ENCODE measurements around the gene DMTF1. TPM values are rescaled to one million over a fixed set of nuclear protein-coding genes. Genes with fewer than 3 reads are reported as not detected.

Gene DMTF1
- total RNA-seq, 4 donors from 2014 or later, result 125 to 174 (median 146) TPM

GRCh38 chr7:87187120-87187519 lies 34.9 kb downstream of the DMTF1 start:
- WGBS, 2 donors, result 92 to 98% methylated on average over 2 of the region's 2 CpGs
- Histone ChIP-seq H3K9me3 (no peaks in the 10 kb centered on the region), H3K27ac (no peak overlapping the region), H3K4me3 (replicated peaks in 1 of 3) (no peak overlapping the region), H3K4me1 (no peaks in the 10 kb centered on the region), H3K36me3 (peaks cover 53% of the 10 kb centered on the region in 2 donors), H3K27me3 (no peaks in the 10 kb centered on the region)
- no peak for DNase-seq
- intact Hi-C loops (cut with DNase I), result no loop called here
- TF ChIP-seq CTCF (IDR thresholded peaks at IDR 0.05) (no peak), POLR2A (IDR thresholded peaks at IDR 0.05) (no peak)

GRCh38 chr7:87188930-87189329 lies 36.7 kb downstream of the DMTF1 start:
- H3K36me3 ChIP-seq, result peaks cover 48 to 50% of the 10 kb centered on the region in 2 donors
- no peak overlapping the region for H3K4me3 ChIP-seq (replicated peaks in 1 of 3)
- WGBS, 2 donors, result 89 to 100% methylated on average over 2 of the region's 2 CpGs
- intact Hi-C loops (cut with DNase I), result no loop called here
- no peak for TF ChIP-seq POLR2A (IDR thresholded peaks at IDR 0.05)
- no peak for TF ChIP-seq CTCF (IDR thresholded peaks at IDR 0.05)
- no peaks in the 10 kb centered on the region for H3K9me3 ChIP-seq
- H3K27me3 ChIP-seq, result no peaks in the 10 kb centered on the region
- no peaks in the 10 kb centered on the region for H3K4me1 ChIP-seq
- H3K27ac ChIP-seq, result no peak overlapping the region
- no peak for DNase-seq

- TF ChIP-seq CTCF (IDR thresholded peaks at IDR 0.05), result no peak
- no peak for TF ChIP-seq POLR2A (IDR thresholded peaks at IDR 0.05)
- H3K4me3 ChIP-seq (replicated peaks in 1 of 3), result no peak overlapping the region
- DNase-seq, result no peak
- H3K36me3 ChIP-seq, result peaks cover 55 to 64% of the 10 kb centered on the region in 2 donors
- no peaks in the 10 kb centered on the region for H3K4me1 ChIP-seq
- intact Hi-C loops (cut with DNase I), result no loop called here
- no peak overlapping the region for H3K27ac ChIP-seq
- H3K9me3 ChIP-seq, result no peaks in the 10 kb centered on the region
- 83 to 86% methylated on average over 3 of the region's 3 CpGs for WGBS, 2 donors
- no peaks in the 10 kb centered on the region for H3K27me3 ChIP-seq
Measured at GRCh38 chr7:87190783-87191182, 38.5 kb downstream of the DMTF1 start.

GRCh38 chr7:87192784-87193487 lies 40.7 kb downstream of the DMTF1 start:
- 79 to 83% methylated on average over 6 of the region's 6 CpGs for WGBS, 2 donors
- Histone ChIP-seq H3K36me3 (peaks cover 65% of the 10 kb centered on the region in 2 donors), H3K4me1 (no peaks in the 10 kb centered on the region), H3K27me3 (no peaks in the 10 kb centered on the region), H3K9me3 (no peaks in the 10 kb centered on the region), H3K27ac (peak overlapping the region in 1 of 3 donors; percentile 9), H3K4me3 (replicated peaks in 1 of 3) (no peak overlapping the region)
- intact Hi-C loops (cut with DNase I), result no loop called here
- TF ChIP-seq POLR2A (IDR thresholded peaks at IDR 0.05) (no peak), CTCF (IDR thresholded peaks at IDR 0.05) (no peak)
- DNase-seq, result no peak

- no peaks in the 10 kb centered on the region for H3K9me3 ChIP-seq
- no peak overlapping the region for H3K27ac ChIP-seq
- intact Hi-C loops (cut with DNase I), result no loop called here
- 95 to 100% methylated on average over 1 of the region's 1 CpG for WGBS, 2 donors
- H3K27me3 ChIP-seq, result no peaks in the 10 kb centered on the region
- H3K4me3 ChIP-seq (replicated peaks in 1 of 3), result no peak overlapping the region
- peaks cover 62 to 66% of the 10 kb centered on the region in 2 donors for H3K36me3 ChIP-seq
- TF ChIP-seq POLR2A (IDR thresholded peaks at IDR 0.05) (no peak), CTCF (IDR thresholded peaks at IDR 0.05) (no peak)
- H3K4me1 ChIP-seq, result peaks cover 7 to 8% of the 10 kb centered on the region in 2 donors
- DNase-seq, result no peak
Measured at GRCh38 chr7:87193912-87194311, 41.7 kb downstream of the DMTF1 start.
